OCI-LY7 (cell line): Measurements from ENCODE around the gene PRDX1. TPM values are rescaled to one million over a fixed set of nuclear protein-coding genes. Genes with fewer than 3 reads are reported as not detected.

ENCODE experiments used
- BruUV-seq: library from RNA; stranded (reverse); fragments of 400-500 nt; replicated peaks from 2 replicates; lab custom pipeline; 2021; lab: Mats Ljungman, UMichigan
- CTCF ChIA-PET: fragments of 300-600 bp; sonication (Branson Sonifier 250); formaldehyde crosslinking; loops from one replicate; lab custom pipeline; 2022; ENCODE audit warnings: antibody characterized with exemption; ENCODE audit not compliant: unreplicated experiment; lab: Charles Lee
- POLR2A ChIA-PET: fragments of 300-600 bp; sonication (Branson Sonifier 250); formaldehyde crosslinking; loops from one replicate; lab custom pipeline; 2022; ENCODE audit warnings: antibody characterized with exemption; lab: Charles Lee
- DNase-seq: peaks from one replicate; pipeline ENCODE4 v3.0.0-alpha.2; 2015; ENCODE audit warnings: low spot score
- H2AFZ ChIP-seq: fragments of 200-600 bp; sonication (generic), shearing (Covaris generic); 2 replicates; pipeline ENCODE4 v1.6.1; 2014; ENCODE audit warnings: mild to moderate bottlenecking, antibody characterized with exemption, low read length, moderate library complexity
- H3K27ac ChIP-seq: fragments of 200-600 bp; sonication (generic); 2 replicates; pipeline ENCODE4 v1.5.1; 2014; ENCODE audit warnings: mixed run types, low read depth, mild to moderate bottlenecking, moderate library complexity, low read length, inconsistent platforms; ENCODE audit not compliant: poor library complexity, severe bottlenecking
- H3K36me3 ChIP-seq: fragments of 200-600 bp; sonication (generic); 2 replicates; pipeline ENCODE4 v1.6.1; 2014; ENCODE audit warnings: mild to moderate bottlenecking, antibody characterized with exemption, low read length, moderate library complexity, mixed read lengths; ENCODE audit not compliant: insufficient read depth
- H3K4me1 ChIP-seq: fragments of 200-600 bp; sonication (generic); 2 replicates; pipeline ENCODE4 v1.5.1; 2014; ENCODE audit warnings: mild to moderate bottlenecking, low read length; ENCODE audit not compliant: insufficient read depth, poor library complexity, severe bottlenecking
- H3K4me2 ChIP-seq: fragments of 200-600 bp; sonication (generic); 2 replicates; pipeline ENCODE4 v1.6.1; 2014; ENCODE audit warnings: mild to moderate bottlenecking, low read length
- H3K4me3 ChIP-seq: fragments of 200-600 bp; sonication (generic); 2 replicates; pipeline ENCODE4 v1.5.1; 2014; ENCODE audit warnings: mild to moderate bottlenecking, low read depth, low read length; ENCODE audit not compliant: poor library complexity, severe bottlenecking
- H3K79me2 ChIP-seq: fragments of 200-600 bp; sonication (generic); 2 replicates; pipeline ENCODE4 v1.6.1; 2016; ENCODE audit warnings: low read depth, mild to moderate bottlenecking, low read length, moderate library complexity, mixed read lengths; ENCODE audit not compliant: insufficient read depth
- H3K9me2 ChIP-seq: fragments of 200-600 bp; sonication (generic); 2 replicates; pipeline ENCODE4 v1.6.1; 2016; ENCODE audit warnings: mild to moderate bottlenecking, low read length, mixed read lengths; ENCODE audit not compliant: insufficient read depth
- H3K9me3 ChIP-seq: fragments of 200-600 bp; sonication (generic); 2 replicates; pipeline ENCODE4 v1.6.1; 2014; ENCODE audit warnings: mild to moderate bottlenecking, mixed run types, low read length, mixed read lengths
- H4K20me1 ChIP-seq: fragments of 200-600 bp; sonication (generic); 2 replicates; pipeline ENCODE4 v1.6.1; 2014; ENCODE audit warnings: mild to moderate bottlenecking, antibody characterized with exemption, low read length, moderate library complexity, mixed read lengths; ENCODE audit not compliant: insufficient read depth
- CTCF ChIP-seq: fragments of 200-600 bp; sonication (generic); conservative IDR thresholded peaks from 2 replicates; pipeline ENCODE4 v1.5.1; 2014; ENCODE audit warnings: mild to moderate bottlenecking, antibody characterized with exemption, low read length, moderate library complexity, mixed read lengths
- EZH2phosphoT487 ChIP-seq: fragments of 200-600 bp; sonication (generic); IDR thresholded peaks from 2 replicates; pipeline ENCODE4 v1.6.1; 2018; ENCODE audit warnings: low read depth, borderline replicate concordance, mild to moderate bottlenecking, mixed run types, antibody characterized with exemption, low read length, moderate library complexity, mixed read lengths
- intact Hi-C: fragments of 100-400 bp; cut with micrococcal nuclease; formaldehyde crosslinking; loops from one replicate; pipeline ENCODE4 v1.10.0; 2022; ENCODE audit not compliant: unreplicated experiment
- total RNA-seq, 2 experiments: library from RNA; depleted of rRNA in 1 of 2; stranded (reverse); fragments of >200 nt in 1 of 2; shearing (Covaris generic) in 1 of 2; gene quantifications; 2 replicates each; pipeline ENCODE4 v1.2.3, GENCODE V29; 2014 to 2022

PRDX1 gene
- total RNA-seq, 2 experiments from 2014 or later: 814 to 851 TPM

GRCh38 chr1:45493116-45493697 is 28.5 kb downstream of the PRDX1 start:
- CTCF ChIA-PET: interaction anchor here (0.8 to 3.0 kb wide), 4 partner anchors 133 to 482 kb away, joined by 3 to 21 read pairs (median 11); partner anchors contain the start of gene HECTD3
- H3K4me1 ChIP-seq: peaks cover 32% of the 10 kb centered on the region
- peak; percentile 89 for TF ChIP-seq CTCF
- no peak for TF ChIP-seq EZH2phosphoT487
- intact Hi-C loops: loop anchor here (1.0 to 10.0 kb wide), 4 partner anchors 134 to 758 kb away; partner anchors contain the start of genes KIF2C, MUTYH, RNU5D-1 and TOE1
- H3K4me3 ChIP-seq: no peak overlapping the region
- H2AFZ ChIP-seq: no peak overlapping the region
- no peak overlapping the region for H3K27ac ChIP-seq
- H3K9me2 ChIP-seq: no peaks in the 10 kb centered on the region
- H3K36me3 ChIP-seq: no peaks in the 10 kb centered on the region
- peak; percentile 76 for DNase-seq
- H3K4me2 ChIP-seq: no peak overlapping the region
- H3K79me2 ChIP-seq: no peaks in the 10 kb centered on the region
- H4K20me1 ChIP-seq: no peaks in the 10 kb centered on the region
- BruUV-seq: no TSS peak
- POLR2A ChIA-PET: interaction anchor here (0.5 to 4.1 kb wide), 9 partner anchors 55 to 771 kb away, joined by 3 to 20 read pairs (median 4); partner anchors contain the start of genes MUTYH and TOE1
- H3K9me3 ChIP-seq: no peaks in the 10 kb centered on the region

- Histone ChIP-seq H3K9me3 (no peaks in the 10 kb centered on the region), H3K9me2 (no peaks in the 10 kb centered on the region), H3K79me2 (no peaks in the 10 kb centered on the region), H4K20me1 (no peaks in the 10 kb centered on the region), H3K36me3 (no peaks in the 10 kb centered on the region), H3K4me1 (peaks cover 32% of the 10 kb centered on the region), H3K4me2 (no peak overlapping the region), H3K27ac (no peak overlapping the region), H3K4me3 (no peak overlapping the region), H2AFZ (no peak overlapping the region)
- ChIA-PET CTCF (interaction anchor here (0.8 to 3.0 kb wide), 3 partner anchors 132 to 481 kb away, joined by 3 to 21 read pairs (median 16); partner anchors contain the start of gene HECTD3), POLR2A (interaction anchor here (0.5 to 4.1 kb wide), 12 partner anchors 30 to 771 kb away, joined by 3 to 20 read pairs (median 4); partner anchors contain the start of genes MUTYH and TOE1)
- no peak for DNase-seq
- BruUV-seq: no TSS peak
- TF ChIP-seq EZH2phosphoT487 (no peak), CTCF (no peak)
- intact Hi-C loops: loop anchor here (1.0 to 10.0 kb wide), 4 partner anchors 133 to 758 kb away; partner anchors contain the start of genes KIF2C, MUTYH, RNU5D-1 and TOE1
Observed at GRCh38 chr1:45492691-45493090, 29.0 kb downstream of the PRDX1 start.
